Measurements from ENCODE around the gene FBXL20.

DNA sequence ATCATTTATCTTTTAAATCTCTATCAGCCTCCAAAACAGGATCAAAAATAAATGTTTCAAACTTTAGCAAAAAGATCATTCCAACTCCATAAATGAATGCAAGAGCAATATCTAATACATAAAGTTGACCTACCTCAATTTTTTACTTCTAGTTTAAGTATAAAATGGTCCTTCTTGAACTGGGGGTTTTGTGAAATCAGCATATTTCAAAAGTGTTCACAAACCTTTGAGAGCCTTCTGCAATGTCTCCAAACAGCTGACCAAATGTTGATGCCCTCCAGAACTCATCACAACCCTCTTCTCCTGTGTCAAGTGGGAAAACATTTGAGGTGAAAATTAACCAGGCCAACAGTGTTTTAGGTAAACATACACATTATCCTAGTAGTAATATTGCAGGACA, 41.9 kb upstream of the FBXL20 start:
- TF ChIP-seq POLR2A (IDR thresholded peaks at IDR 0.05; ENCODE audit: low read length) (no peak), GATA1 (IDR thresholded peaks at IDR 0.05; ENCODE audit: low read depth, low read length) (no peak)
